NCI-H226 (cell line): ENCODE data around the gene NUCKS1.

ENCODE experiments used
- DNase-seq: peaks from one replicate; pipeline ENCODE4 v3.0.0-alpha.2; 2015

NUCKS1 gene

GRCh38 chr1:205750138-205751035 lies at the start of gene NUCKS1:
Gene NUCKS1, minus strand, starts transcription at chr1:205750182. Its CDS starts 209 bp downstream, at chr1:205749973.
- DNase-seq: peak; percentile 97

GRCh38 chr1:205798577-205798976 lies 48.6 kb upstream of the NUCKS1 start:
- no peak for DNase-seq

- no peak for DNase-seq
These were observed 47.2 kb upstream of the NUCKS1 start for GRCh38 chr1:205797168-205797567.

- DNase-seq: no peak
These were observed 44.2 kb upstream of the NUCKS1 start for GRCh38 chr1:205794011-205794730.

- no peak for DNase-seq
These were observed 43.1 kb upstream of the NUCKS1 start for GRCh38 chr1:205792961-205793673.

- DNase-seq: no peak
These were observed 42.5 kb upstream of the NUCKS1 start for GRCh38 chr1:205792481-205792881.

- DNase-seq: peak; percentile 46
These were observed 41.7 kb upstream of the NUCKS1 start for GRCh38 chr1:205791568-205792180.

GRCh38 chr1:205787287-205787916 lies 37.4 kb upstream of the NUCKS1 start:
- no peak for DNase-seq

- no peak for DNase-seq
These were observed 36.6 kb upstream of the NUCKS1 start for GRCh38 chr1:205786601-205787000.

- DNase-seq: no peak
These were observed 35.5 kb upstream of the NUCKS1 start for GRCh38 chr1:205785446-205785845.

GRCh38 chr1:205783904-205784303 lies 33.9 kb upstream of the NUCKS1 start:
- DNase-seq: no peak

- no peak for DNase-seq
These were observed 33.4 kb upstream of the NUCKS1 start for GRCh38 chr1:205783433-205783795.

GRCh38 chr1:205782627-205783432 lies 32.8 kb upstream of the NUCKS1 start:
- no peak for DNase-seq

- no peak for DNase-seq
These were observed 30.4 kb upstream of the NUCKS1 start for GRCh38 chr1:205780335-205780734.

- DNase-seq: no peak
These were observed 28.0 kb upstream of the NUCKS1 start for GRCh38 chr1:205777994-205778393.

GRCh38 chr1:205775717-205776056 lies 25.7 kb upstream of the NUCKS1 start:
- peak; percentile 81 for DNase-seq

- DNase-seq: peak; percentile 82
These were observed 25.2 kb upstream of the NUCKS1 start, which contains the start of gene RAB29 for GRCh38 chr1:205775015-205775716. Gene RAB29, minus strand, starts transcription at chr1:205775482. Its CDS starts 526 bp downstream, at chr1:205774956.

GRCh38 chr1:205774198-205775014 lies 24.4 kb upstream of the NUCKS1 start:
- no peak for DNase-seq

GRCh38 chr1:205772607-205773032 lies 22.6 kb upstream of the NUCKS1 start:
- no peak for DNase-seq

GRCh38 chr1:205770618-205771017 lies 20.6 kb upstream of the NUCKS1 start:
- DNase-seq: no peak
